A549 (cell line): ENCODE measurements around the gene PLK1.

Experiments used
- CEBPB ChIP-seq, 2 experiments: fragments of >200 bp in 1 of 2; sonication (Bioruptor Twin) in 1 of 2; formaldehyde crosslinking in 1 of 2; IDR thresholded peaks; 2 replicates each; pipeline ENCODE4 v1.6.1; 2012 to 2016
- CTCF ChIP-seq: fragments of >200 bp; sonication (Bioruptor Twin); formaldehyde crosslinking; IDR thresholded peaks from 3 replicates; pipeline ENCODE4 v1.5.1; 2016
- EP300 ChIP-seq, 2 experiments: fragments of >200 bp; sonication (Bioruptor Twin); formaldehyde crosslinking; IDR thresholded peaks; 2 replicates in 1 of 2; 3 replicates in 1 of 2; pipeline ENCODE4 v1.6.1; 2016 to 2017
- HDAC2 ChIP-seq: fragments of 200-600 bp; sonication (generic); IDR thresholded peaks from 2 replicates; pipeline ENCODE4 v1.6.1; 2016
- HOXB5 ChIP-seq: fragments of 250-450 bp; sonication (Bioruptor Pico); IDR thresholded peaks from 2 replicates; pipeline ENCODE4 v1.5.0; 2020; ENCODE audit warnings: mild to moderate bottlenecking, moderate library complexity
- MAX ChIP-seq: IDR thresholded peaks from 2 replicates; pipeline ENCODE4 v1.6.1; 2012
- POLR2A ChIP-seq: IDR thresholded peaks from 2 replicates; pipeline ENCODE4 v1.6.1; 2012; ENCODE audit warnings: mild to moderate bottlenecking, low read length
- POLR2AphosphoS2 ChIP-seq: conservative IDR thresholded peaks from 2 replicates; pipeline ENCODE4 v1.6.1; 2012; ENCODE audit warnings: low read length, improper control_type of control experiment, inconsistent platforms
- RAD21 ChIP-seq, 2 experiments: fragments of >200 bp in 1 of 2; sonication (Bioruptor Twin) in 1 of 2; formaldehyde crosslinking in 1 of 2; IDR thresholded peaks in 1 of 2; conservative IDR thresholded peaks in 1 of 2; 2 replicates in 1 of 2; 3 replicates in 1 of 2; pipeline ENCODE4 v1.6.1; 2012 to 2018; ENCODE audit warnings: inconsistent platforms in 1 of 2
- RCOR1 ChIP-seq: fragments of 150-350 bp; IDR thresholded peaks from 2 replicates; pipeline ENCODE4 v1.6.1; 2014; ENCODE audit warnings: antibody characterized with exemption, low read length, low read depth
- RFX5 ChIP-seq: fragments of 450-650 bp; IDR thresholded peaks from 2 replicates; pipeline ENCODE4 v1.7.1; 2014; ENCODE audit warnings: antibody characterized with exemption, mild to moderate bottlenecking, moderate library complexity
- SREBF2 ChIP-seq: fragments of 450-650 bp; IDR thresholded peaks from 2 replicates; pipeline ENCODE4 v1.6.1; 2014; ENCODE audit warnings: mild to moderate bottlenecking, moderate library complexity

DNA sequence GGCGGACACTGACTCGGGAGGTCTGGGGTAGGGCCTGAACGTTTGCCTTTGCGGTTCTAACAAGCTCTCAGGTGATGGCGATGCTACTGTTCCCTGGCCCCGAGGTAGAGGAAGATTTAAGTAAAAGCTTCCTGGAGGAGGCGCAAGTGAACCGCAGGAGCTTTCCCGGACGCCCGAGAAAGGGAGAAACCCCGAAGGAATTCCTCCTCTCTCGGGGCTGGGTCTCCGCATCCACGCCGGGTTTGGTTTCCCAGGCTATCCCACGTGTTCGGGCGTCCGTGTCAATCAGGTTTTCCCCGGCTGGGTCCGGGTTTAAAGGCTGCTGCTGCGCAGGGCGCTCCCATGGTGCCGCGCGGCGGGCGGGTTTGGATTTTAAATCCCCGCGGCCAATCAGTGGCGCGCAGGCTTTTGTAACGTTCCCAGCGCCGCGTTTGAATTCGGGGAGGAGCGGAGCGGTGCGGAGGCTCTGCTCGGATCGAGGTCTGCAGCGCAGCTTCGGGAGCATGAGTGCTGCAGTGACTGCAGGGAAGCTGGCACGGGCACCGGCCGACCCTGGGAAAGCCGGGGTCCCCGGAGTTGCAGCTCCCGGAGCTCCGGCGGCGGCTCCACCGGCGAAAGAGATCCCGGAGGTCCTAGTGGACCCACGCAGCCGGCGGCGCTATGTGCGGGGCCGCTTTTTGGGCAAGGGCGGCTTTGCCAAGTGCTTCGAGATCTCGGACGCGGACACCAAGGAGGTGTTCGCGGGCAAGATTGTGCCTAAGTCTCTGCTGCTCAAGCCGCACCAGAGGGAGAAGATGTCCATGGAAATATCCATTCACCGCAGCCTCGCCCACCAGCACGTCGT, at the start of gene PLK1:
- no peak for TF ChIP-seq RCOR1
- TF ChIP-seq RAD21 (conservative IDR thresholded peaks at IDR 0.05 in 1 of 2, IDR thresholded peaks at IDR 0.05 in 1 of 2): peak; percentile 39 to 55
- no peak for TF ChIP-seq RFX5
- peak; percentile 42 for TF ChIP-seq CTCF
- peak; percentile 33; the same call in 1 of the 2 replicates for TF ChIP-seq POLR2A
- TF ChIP-seq CEBPB (IDR thresholded peaks at IDR 0.05): no peak; a peak in 1 of 4 replicates
- TF ChIP-seq HOXB5: no peak
- no peak for TF ChIP-seq SREBF2
- TF ChIP-seq EP300 (IDR thresholded peaks at IDR 0.05): no peak
- no peak for TF ChIP-seq POLR2AphosphoS2
- peak; percentile 96 for TF ChIP-seq MAX
- TF ChIP-seq HDAC2: peak; percentile 71; the same call in 1 of the 2 replicates
